Measurements from ENCODE around the gene RAMACL.

The RAMACL gene

DNA sequence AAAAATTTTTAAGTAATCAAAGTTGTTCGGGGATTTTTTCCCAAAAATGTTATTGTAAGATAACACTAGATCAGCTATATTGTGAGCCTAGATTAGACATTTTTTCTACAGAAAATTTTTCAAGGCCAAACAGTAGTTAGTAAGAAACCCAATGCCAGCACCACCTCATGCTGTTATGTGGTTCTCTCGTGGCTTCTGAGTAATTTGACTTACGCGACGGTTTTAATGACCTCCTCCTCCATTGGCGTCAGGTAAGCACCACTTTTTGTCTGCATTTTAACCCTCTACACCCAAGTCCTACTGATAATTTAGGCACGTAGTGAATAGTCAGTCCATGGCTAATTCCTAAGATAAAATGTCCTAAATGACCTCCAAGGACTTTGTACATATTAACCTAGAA lies 30.9 kb upstream of the RAMACL start:
- DNase-seq = no peak

- DNase-seq = no peak
Observed at GRCh38 chr6:166616261-166617238, 30.1 kb upstream of the RAMACL start.

DNA sequence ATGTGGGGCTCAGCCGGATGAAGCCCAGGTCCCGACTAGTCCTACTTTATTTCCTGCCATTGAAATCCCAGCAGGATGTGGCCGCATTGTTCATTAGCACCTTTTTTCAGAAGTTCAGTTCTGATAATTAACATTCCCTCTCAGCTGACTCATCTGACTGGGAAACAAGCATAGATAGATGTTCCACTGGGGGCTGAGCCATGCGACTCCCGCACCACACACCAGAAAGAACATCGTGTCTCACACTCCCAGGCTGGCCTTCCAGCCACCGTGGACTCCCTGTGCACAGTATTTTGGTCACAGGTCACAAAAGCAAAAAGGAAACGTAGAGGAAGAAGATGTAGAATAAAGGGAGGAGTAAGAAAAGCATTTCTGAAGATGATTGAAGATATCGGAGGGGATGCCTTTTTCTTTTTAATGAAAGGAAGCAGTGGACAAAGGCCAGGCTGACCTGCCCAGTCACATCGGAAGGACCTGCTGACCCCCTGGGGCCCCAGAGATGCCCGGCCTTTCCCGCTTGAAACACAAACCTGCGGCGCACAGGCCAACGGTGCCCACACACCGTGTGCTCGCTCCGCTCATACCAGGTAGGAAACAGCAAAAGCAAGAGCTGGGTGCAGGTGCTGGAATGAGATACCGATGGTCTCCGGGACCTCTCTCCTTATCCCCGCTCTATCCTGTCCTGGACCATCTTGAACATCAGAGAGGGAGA lies 28.7 kb upstream of the RAMACL start:
- no peak for DNase-seq

DNA sequence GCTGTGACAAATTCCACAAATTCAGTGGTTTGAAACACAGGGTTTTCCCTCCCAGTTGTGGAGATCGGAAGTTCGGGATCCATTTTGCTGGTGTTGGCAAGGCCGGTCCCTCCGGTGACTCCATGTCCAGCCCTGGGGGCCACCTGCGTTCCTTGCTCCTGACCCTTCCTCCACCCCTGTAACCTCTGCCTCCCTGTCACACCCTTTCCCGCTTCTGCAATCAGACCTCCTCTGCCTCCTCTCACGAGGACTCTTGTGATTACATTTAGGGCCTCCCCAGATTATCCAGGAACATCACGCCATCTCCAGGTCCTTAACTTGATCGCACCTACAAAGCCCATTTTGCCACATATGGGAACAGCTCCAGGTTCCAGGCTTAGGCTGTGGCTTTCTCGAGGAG lies 28.1 kb upstream of the RAMACL start:
- no peak for DNase-seq

GRCh38 chr6:166614171-166614583 lies 27.7 kb upstream of the RAMACL start:
- DNase-seq = no peak

- no peak for DNase-seq
Observed at GRCh38 chr6:166613027-166613426, 26.5 kb upstream of the RAMACL start.

DNA sequence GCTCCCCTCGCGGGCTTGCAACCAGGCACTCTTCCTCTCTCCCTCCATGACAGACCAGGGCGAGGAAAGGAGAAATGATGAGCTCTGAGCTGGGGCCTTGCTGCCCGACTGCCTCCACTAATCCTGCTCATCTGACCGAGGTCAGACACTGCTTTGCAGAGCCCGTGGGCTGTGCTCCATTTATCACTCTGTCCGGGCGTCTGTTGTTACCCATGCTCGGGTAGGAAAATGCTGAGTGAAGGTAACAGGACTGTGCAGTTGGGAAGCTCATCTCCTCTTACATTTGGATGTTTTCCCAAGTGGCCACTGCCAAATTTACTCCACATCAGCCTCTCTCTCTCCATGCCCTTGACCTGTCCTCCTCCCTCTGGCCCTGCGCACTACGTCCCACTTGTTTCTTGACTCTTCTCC lies 26.0 kb upstream of the RAMACL start:
- no peak for DNase-seq

GRCh38 chr6:166611631-166612030 lies 25.2 kb upstream of the RAMACL start:
- DNase-seq = no peak

DNA sequence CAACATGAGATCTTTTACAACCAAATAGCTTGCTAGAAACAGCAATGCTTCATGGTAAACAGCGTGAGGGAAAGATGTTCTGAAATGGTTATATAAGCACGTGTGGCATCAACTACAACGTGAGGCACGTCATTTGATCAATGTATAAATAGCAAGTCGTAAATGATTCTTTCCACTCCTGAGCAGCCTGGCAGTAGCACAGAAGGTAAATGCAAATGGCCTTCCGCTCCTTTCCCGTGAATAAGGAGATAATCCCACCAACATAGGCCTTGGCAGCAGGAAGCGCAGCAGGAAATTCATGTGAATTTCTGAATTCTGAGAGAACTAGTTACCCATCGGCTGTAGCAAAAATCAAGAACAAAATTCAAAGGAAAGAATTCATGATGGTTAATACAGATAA lies 23.6 kb upstream of the RAMACL start:
- no peak for DNase-seq

GRCh38 chr6:166608774-166609173 lies 22.3 kb upstream of the RAMACL start:
- no peak for DNase-seq

- no peak for DNase-seq
Observed at GRCh38 chr6:166605752-166606151, 19.3 kb upstream of the RAMACL start.

DNA sequence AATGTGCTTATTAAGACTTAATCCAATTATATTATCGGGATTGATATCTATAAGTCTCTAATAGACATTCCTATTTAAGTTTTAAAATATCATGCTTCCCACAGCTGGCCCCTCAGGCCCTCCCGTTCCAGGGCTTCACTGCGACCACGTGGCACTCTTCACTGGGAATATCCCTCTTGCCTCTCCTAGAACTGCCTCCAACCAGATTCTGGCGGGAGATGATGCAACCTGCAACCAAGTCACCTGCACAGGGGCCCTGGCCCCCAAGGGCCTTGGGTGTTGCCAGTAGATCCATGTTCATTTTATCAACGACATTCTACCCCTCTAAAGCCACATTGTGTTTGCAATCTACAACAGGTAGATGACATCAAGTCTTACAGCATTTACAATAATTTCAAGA lies 18.4 kb upstream of the RAMACL start:
- no peak for DNase-seq

GRCh38 chr6:166604328-166604727 lies 17.9 kb upstream of the RAMACL start:
- no peak for DNase-seq

DNA sequence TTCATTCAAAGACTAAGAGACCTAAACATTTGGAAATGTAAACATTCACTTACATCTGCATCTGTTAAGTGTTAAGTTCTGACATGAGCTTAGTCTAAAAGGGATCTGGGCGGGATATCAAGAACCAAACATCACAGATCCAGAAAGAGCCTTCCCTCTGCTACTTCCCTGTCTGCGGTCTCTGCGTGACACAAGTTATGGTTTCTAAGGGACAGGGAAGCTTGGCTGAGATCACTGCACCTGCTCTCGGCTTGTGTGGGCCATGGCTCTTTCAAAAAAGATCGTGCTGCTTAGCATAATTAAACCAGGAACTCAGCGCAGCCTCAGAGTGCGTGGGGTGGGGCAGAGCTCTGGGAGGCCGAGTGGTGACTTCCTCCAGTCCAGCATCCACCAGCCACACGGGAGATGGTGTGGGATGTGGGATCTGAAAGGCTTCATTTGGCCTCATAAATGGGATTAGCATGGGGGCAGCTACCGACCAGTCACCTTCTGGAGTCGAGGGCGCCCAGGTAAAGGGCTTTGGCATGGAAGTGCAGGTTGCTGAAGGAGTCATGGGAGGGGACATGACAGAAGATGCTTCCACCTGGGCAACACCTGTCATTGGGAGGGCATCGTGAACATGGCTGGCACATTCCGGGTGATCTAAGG lies 16.7 kb upstream of the RAMACL start:
- peak; percentile 22 for DNase-seq

DNA sequence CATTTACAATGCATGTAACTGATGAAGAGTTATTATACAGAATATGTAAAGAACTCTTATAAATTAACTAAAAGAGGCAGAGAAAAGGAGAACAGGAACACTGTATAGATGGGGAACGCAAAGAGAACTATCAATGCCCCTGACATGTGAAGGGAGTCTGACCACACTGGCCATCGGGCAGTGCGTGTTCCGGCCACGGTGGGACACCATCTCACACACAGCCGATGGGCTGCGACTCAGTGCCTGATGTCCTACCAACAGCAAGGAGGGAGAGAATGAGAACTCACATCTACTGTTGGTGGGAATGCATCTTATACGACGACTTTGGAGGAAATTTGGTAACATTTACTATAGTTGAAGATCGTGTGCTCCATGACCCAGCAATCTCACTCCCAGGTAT lies 15.5 kb upstream of the RAMACL start:
- no peak for DNase-seq

- DNase-seq = no peak
Observed at GRCh38 chr6:166600931-166601330, 14.5 kb upstream of the RAMACL start.

DNA sequence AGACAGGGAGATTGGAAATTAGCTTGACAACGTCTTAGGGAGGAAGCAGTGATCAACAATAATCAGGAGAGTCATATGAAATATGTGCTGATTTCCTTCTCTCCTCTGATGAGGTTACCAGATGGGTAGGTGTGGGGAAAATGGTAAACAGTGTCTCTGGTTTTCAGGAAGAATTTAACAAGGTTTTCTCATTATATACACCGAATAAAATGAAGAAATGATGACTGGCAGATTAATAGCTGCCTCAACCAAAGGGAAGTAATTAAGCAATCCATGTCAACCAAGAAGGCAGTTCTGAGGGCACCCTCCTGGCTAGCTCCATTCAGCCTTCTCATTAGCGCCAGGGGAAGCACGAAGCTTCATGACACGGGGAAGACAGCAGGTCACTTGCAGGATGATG lies 12.7 kb upstream of the RAMACL start:
- no peak for DNase-seq

- peak; percentile 1 for DNase-seq
Observed at GRCh38 chr6:166598441-166599138, 12.1 kb upstream of the RAMACL start.

- no peak for DNase-seq
Observed at GRCh38 chr6:166597711-166598440, 11.4 kb upstream of the RAMACL start.

GRCh38 chr6:166596776-166597507 lies 10.5 kb upstream of the RAMACL start:
- no peak for DNase-seq

DNA sequence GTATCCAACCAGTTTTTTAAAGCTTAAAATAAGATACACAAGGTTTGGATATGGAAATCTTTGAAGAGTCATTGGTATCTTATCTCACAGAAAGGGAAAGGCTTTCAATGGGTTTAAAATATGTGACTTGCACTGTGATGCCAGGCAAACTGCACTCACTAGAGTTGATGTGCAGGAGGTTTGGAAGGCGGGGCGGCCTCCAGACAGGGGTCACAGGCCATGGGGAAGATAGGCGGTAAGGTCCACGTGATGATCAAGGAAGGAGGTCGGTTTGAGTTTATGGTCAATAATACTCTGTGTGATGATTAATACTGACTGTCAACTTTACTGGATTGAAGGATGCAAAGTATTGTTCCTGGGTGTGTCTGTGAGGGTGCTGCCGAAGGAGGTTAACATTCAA lies 9.5 kb upstream of the RAMACL start:
- DNase-seq = no peak

Data from NCI-H187 treated with DMSO at 0.1 percent for 48 hours (cell line).